K562 (cell line): ENCODE data around the gene PARD3. TPM values are rescaled to one million over a fixed set of nuclear protein-coding genes. Genes with fewer than 3 reads are reported as not detected.

Experiments used
- ATAC-seq: fragments of 200-7000 bp; cut with Tn5 transposase; 3 replicates; pipeline ENCODE4 v1.9.1; 2020; ENCODE audit warnings: moderate library complexity
- BruUV-seq: library from RNA; stranded (reverse); fragments of 400-500 nt; replicated peaks from 2 replicates; lab custom pipeline; 2021; lab: Mats Ljungman, UMichigan
- CTCF ChIA-PET: fragments of 300-600 bp; formaldehyde crosslinking; extraction: SDS; loops from one replicate; lab custom pipeline; 2021; ENCODE audit warnings: low intra/inter-chr PET ratio; lab: Yijun Ruan, JAX
- POLR2A ChIA-PET: fragments of 300-600, 350-650 bp; sonication (Branson Sonifier 250); formaldehyde crosslinking; extraction: SDS; loops from one replicate; lab custom pipeline; 2021; ENCODE audit warnings: antibody characterized with exemption, inconsistent platforms; lab: Yijun Ruan, JAX
- DNase-seq, 4 experiments: peaks; one replicate each; pipeline versions ENCODE4 v3.0.0 to v3.0.0-alpha.2; 2011 to 2018; ENCODE audit warnings: low spot score in 3 of 4, mixed read lengths in 3 of 4; ENCODE audit errors: extremely low read depth in 1 of 4
- FAIRE-seq: peaks from 2 replicates; lab custom pipeline; 2011; peaks lifted over from hg19 to GRCh38; lab: Jason Lieb, UNC
- H2AFZ ChIP-seq: 2 replicates; pipeline ENCODE4 v1.6.0; 2011; ENCODE audit warnings: low read depth, low read length, control low read depth, inconsistent platforms
- H3K27ac ChIP-seq: fragments of 200-600 bp; 3 replicates; pipeline ENCODE4 v1.8.0; 2011; ENCODE audit warnings: low read depth, mild to moderate bottlenecking, control low read depth, inconsistent platforms, low read length, moderate library complexity, mixed read lengths; ENCODE audit errors: extremely low read depth
- H3K27me3 ChIP-seq, 2 experiments: fragments of 300-600 bp in 1 of 2; 2 replicates in 1 of 2; 3 replicates in 1 of 2; pipeline versions ENCODE4 v1.6.0 to v1.8.0; 2011; ENCODE audit warnings: inconsistent platforms in 2 of 2, low read length in 2 of 2, mild to moderate bottlenecking in 1 of 2, mixed read lengths in 1 of 2, moderate library complexity in 1 of 2; ENCODE audit not compliant: control insufficient read depth in 2 of 2, insufficient read depth in 2 of 2
- H3K36me3 ChIP-seq: fragments of 300-600 bp; 3 replicates; pipeline ENCODE4 v1.8.0; 2011; ENCODE audit warnings: mild to moderate bottlenecking, low read length, inconsistent platforms; ENCODE audit not compliant: control insufficient read depth, insufficient read depth
- H3K4me1 ChIP-seq, 2 experiments: fragments of 200-600 bp in 1 of 2; replicated peaks in 1 of 2; 2 replicates in 1 of 2; 3 replicates in 1 of 2; pipeline versions ENCODE4 v1.5.1 to v1.8.0; 2011; ENCODE audit warnings: inconsistent platforms in 2 of 2, low read length in 2 of 2, mild to moderate bottlenecking in 1 of 2, mixed read lengths in 1 of 2, moderate library complexity in 1 of 2; ENCODE audit not compliant: control insufficient read depth in 2 of 2, insufficient read depth in 2 of 2
- H3K4me2 ChIP-seq: 2 replicates; pipeline ENCODE4 v1.6.1; 2011; ENCODE audit warnings: low read length, control low read depth, inconsistent platforms, mixed read lengths; ENCODE audit not compliant: insufficient read depth
- H3K4me3 ChIP-seq: fragments of 200-600 bp; sonication (generic), shearing (Covaris generic); 2 replicates; pipeline ENCODE4 v1.5.1; 2016; ENCODE audit warnings: control low read depth, inconsistent platforms
- H3K79me2 ChIP-seq: fragments of 200-600 bp; 3 replicates; pipeline ENCODE4 v1.8.0; 2011; ENCODE audit warnings: low read length, inconsistent platforms; ENCODE audit not compliant: control insufficient read depth, insufficient read depth
- H3K9ac ChIP-seq, 2 experiments: 2 replicates each; pipeline versions ENCODE4 v1.6.0 to v1.6.1; 2011; ENCODE audit warnings: low read depth in 2 of 2, low read length in 2 of 2, control low read depth in 1 of 2, inconsistent platforms in 1 of 2, mild to moderate bottlenecking in 1 of 2, mixed read lengths in 1 of 2; ENCODE audit not compliant: insufficient read depth in 1 of 2
- H3K9me1 ChIP-seq: one replicate; pipeline ENCODE4 v1.6.0; 2011; ENCODE audit warnings: inconsistent platforms, mild to moderate bottlenecking, low read length, moderate library complexity; ENCODE audit not compliant: control insufficient read depth, insufficient read depth
- H3K9me3 ChIP-seq: replicated peaks from 2 replicates; pipeline ENCODE4 v1.5.1; 2011; ENCODE audit warnings: low read depth, low read length, inconsistent platforms; ENCODE audit not compliant: control insufficient read depth, insufficient read depth
- H4K20me1 ChIP-seq: replicated peaks from 2 replicates; pipeline ENCODE4 v1.6.1; 2011; ENCODE audit warnings: low read length, inconsistent platforms, mixed read lengths; ENCODE audit not compliant: control insufficient read depth, insufficient read depth
- CBX2 ChIP-seq: fragments of 200-600 bp; sonication (generic); IDR thresholded peaks from one replicate; pipeline ENCODE4 v1.6.1; 2012; ENCODE audit warnings: mild to moderate bottlenecking, low read length, inconsistent platforms; ENCODE audit not compliant: insufficient read depth, poor library complexity, severe bottlenecking
- CEBPB ChIP-seq: fragments of 450-650 bp; IDR thresholded peaks from 2 replicates; pipeline ENCODE4 v1.6.1; 2016; ENCODE audit warnings: missing genetic modification characterization, missing compliant biosample characterization
- PTTG1 ChIP-seq: fragments of 450-650 bp; IDR thresholded peaks from 2 replicates; pipeline ENCODE4 v1.6.1; 2016; ENCODE audit warnings: low read depth, mild to moderate bottlenecking, missing genetic modification characterization, missing compliant biosample characterization
- RBM15 ChIP-seq: fragments of 200-400 bp; formaldehyde crosslinking; IDR thresholded peaks from 2 replicates; pipeline ENCODE4 v1.6.1; 2018; ENCODE audit warnings: mild to moderate bottlenecking, low read length, moderate library complexity; ENCODE audit not compliant: insufficient read depth
- SMARCE1 ChIP-seq: fragments of 450-650 bp; IDR thresholded peaks from 2 replicates; pipeline ENCODE4 v1.7.1; 2016; ENCODE audit warnings: mild to moderate bottlenecking
- XRCC3 ChIP-seq: fragments of 450-650 bp; IDR thresholded peaks from 2 replicates; pipeline ENCODE4 v1.6.1; 2017; ENCODE audit warnings: mild to moderate bottlenecking, moderate library complexity
- ZNF217 ChIP-seq: sonication (generic); formaldehyde crosslinking; IDR thresholded peaks from 2 replicates; pipeline ENCODE4 v1.8.0; 2022; ENCODE audit warnings: mild to moderate bottlenecking, missing genetic modification reagents
- ZNF444 ChIP-seq: fragments of 250-450 bp; sonication (Bioruptor Pico); IDR thresholded peaks from 2 replicates; pipeline ENCODE4 v1.4.0; 2020; ENCODE audit warnings: mild to moderate bottlenecking, moderate library complexity
- ZNF561 ChIP-seq: fragments of 450-650 bp; formaldehyde crosslinking; conservative IDR thresholded peaks from 2 replicates; pipeline ENCODE4 v1.4.0; 2020; ENCODE audit warnings: mild to moderate bottlenecking, moderate library complexity
- ZNF75A ChIP-seq: fragments of 450-650 bp; formaldehyde crosslinking; IDR thresholded peaks from 2 replicates; pipeline ENCODE4 v1.4.0; 2020; ENCODE audit warnings: mild to moderate bottlenecking
- WGBS: fragments of 100-300 bp; shearing (Covaris generic); methylation state at CpG from one replicate; pipeline ENCODE4 v1.1.6; 2016; ENCODE audit warnings: low coverage, mixed read lengths; ENCODE audit not compliant: insufficient coverage; ENCODE audit errors: missing lambda C conversion rate; 5-methylcytosine and 5-hydroxymethylcytosine counted together
- in situ Hi-C: fragments of 300-500 bp; cut with MboI; formaldehyde crosslinking; loops from 4 replicates; pipeline ENCODE4 v1.15.0; 2018; ENCODE audit warnings: inconsistent platforms, mixed read lengths
- intact Hi-C: fragments of 100-400 bp; cut with micrococcal nuclease; formaldehyde crosslinking; loops from 2 replicates; pipeline ENCODE4 v1.14.2; 2022
- polyA plus RNA-seq, 8 experiments: library from polyadenylated mRNA; depleted of rRNA in 4 of 8; stranded (reverse) in 5 of 8; unstranded in 3 of 8; fragments of >200 nt; fragmentation: Nextera tagmentation in 2 of 8; fragmentation: Illumina TruSeq in 1 of 8; extraction: Ambion mirVana in 2 of 8; extraction: Trizol in 1 of 8; gene quantifications; 2 replicates each; pipeline versions ENCODE4 v1.2.1 to v1.2.3, GENCODE V29; 2011 to 2014; ENCODE audit warnings: inconsistent platforms in 1 of 8, missing spikeins in 1 of 8
- total RNA-seq, 7 experiments: library from RNA; depleted of rRNA in 6 of 7; stranded (reverse); fragments of >200 nt in 6 of 7; fragmentation: Illumina TruSeq in 2 of 7; extraction: Trizol in 2 of 7; gene quantifications; 2 replicates each; pipeline versions ENCODE4 v1.2.1 to v1.2.3, GENCODE V29; 2011 to 2021; ENCODE audit warnings: low replicate concordance in 1 of 7
- TF ChIP-seq, protein P1 (sequence below): fragments of 450-650 bp; IDR thresholded peaks from 2 replicates; pipeline ENCODE4 v1.6.1; 2017; ENCODE audit warnings: antibody characterized with exemption, mild to moderate bottlenecking
- TF ChIP-seq, protein P2 (sequence below): fragments of 150-350 bp; IDR thresholded peaks from 2 replicates; pipeline ENCODE4 v1.6.1; 2014; ENCODE audit warnings: low read depth, mild to moderate bottlenecking, low read length, borderline replicate concordance
- TF ChIP-seq, protein P3 (sequence below), 2 experiments: IDR thresholded peaks; 2 replicates each; pipeline ENCODE4 v1.6.1; 2011; ENCODE audit warnings: borderline replicate concordance in 1 of 2, control low read depth in 1 of 2, low read depth in 1 of 2, low read length in 1 of 2, mild to moderate bottlenecking in 1 of 2, mixed read lengths in 1 of 2, moderate library complexity in 1 of 2; ENCODE audit not compliant: insufficient read depth in 1 of 2, insufficient read length in 1 of 2, poor library complexity in 1 of 2, severe bottlenecking in 1 of 2; ENCODE audit errors: extremely low read depth in 1 of 2

The PARD3 gene
- total and polyA plus RNA-seq, 9 of the 15 experiments (the other 6 are each of a cell fraction or from before 2014, with no cell fraction given): 2.7 to 11.7 (median 7.7) TPM

DNA sequence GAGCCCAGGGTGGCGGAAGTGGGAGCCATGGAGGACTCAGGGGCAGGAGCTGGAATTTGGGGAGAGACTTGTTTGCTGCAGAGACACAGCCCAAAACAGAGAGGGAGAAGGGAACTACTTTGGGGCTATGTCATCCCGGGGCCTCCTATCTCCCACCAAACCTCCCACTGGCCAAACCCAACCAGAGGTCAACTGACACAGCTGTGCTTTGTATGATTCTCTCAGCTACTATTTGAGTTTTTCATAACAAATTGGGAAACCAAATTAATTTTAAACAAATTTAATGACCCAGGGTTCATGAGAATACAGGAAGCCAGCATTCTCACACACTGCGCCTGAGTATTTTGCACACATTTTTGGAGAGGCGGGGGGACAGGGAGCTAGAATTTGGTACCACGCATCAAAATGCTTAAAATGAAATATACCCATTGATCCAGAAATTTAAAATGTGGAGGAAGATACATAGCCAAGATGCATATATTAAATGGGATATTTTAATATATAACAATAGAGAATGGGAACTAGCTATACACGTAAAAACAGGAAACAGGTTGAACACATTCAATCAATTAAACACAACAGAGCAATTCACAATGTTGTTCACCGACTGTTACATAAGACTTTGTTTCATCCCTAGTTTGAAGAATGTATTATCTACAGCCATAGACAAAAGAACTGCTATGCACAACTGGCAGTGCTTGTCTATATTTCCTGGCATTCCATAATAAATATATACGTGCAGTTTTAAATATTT is 105.3 kb downstream of the PARD3 start:
- ChIA-PET POLR2A (no interaction called here), CTCF (no interaction called here)
- DNase-seq (no peak), ATAC-seq (no peak), FAIRE-seq (no peak)
- H3K9me1 ChIP-seq: no peaks in the 10 kb centered on the region
- no peak overlapping the region for H3K9ac ChIP-seq
- H3K79me2 ChIP-seq: no peaks in the 10 kb centered on the region
- no peak overlapping the region for H3K4me3 ChIP-seq
- H2AFZ ChIP-seq: no peak overlapping the region
- H3K27me3 ChIP-seq: no peaks in the 10 kb centered on the region
- H3K27ac ChIP-seq: no peak overlapping the region
- in situ Hi-C loops: no loop called here
- H3K9me3 ChIP-seq: no peaks in the 10 kb centered on the region
- no TSS peak for BruUV-seq
- H4K20me1 ChIP-seq: no peaks in the 10 kb centered on the region; the same call in none of the 2 replicates
- no peak overlapping the region for H3K4me2 ChIP-seq
- peaks cover 0 to 7% of the 10 kb centered on the region in 2 experiments; a peak in 2 of 5 replicates for H3K4me1 ChIP-seq
- no peaks in the 10 kb centered on the region for H3K36me3 ChIP-seq
- intact Hi-C loops: no loop called here
- 50% methylated on average over 8 of the region's 8 CpGs for WGBS
- TF ChIP-seq PTTG1: no peak
- no peak for TF ChIP-seq XRCC3
- TF ChIP-seq ZNF75A: no peak
- no peak for TF ChIP-seq SMARCE1
- TF ChIP-seq, protein P1, sequence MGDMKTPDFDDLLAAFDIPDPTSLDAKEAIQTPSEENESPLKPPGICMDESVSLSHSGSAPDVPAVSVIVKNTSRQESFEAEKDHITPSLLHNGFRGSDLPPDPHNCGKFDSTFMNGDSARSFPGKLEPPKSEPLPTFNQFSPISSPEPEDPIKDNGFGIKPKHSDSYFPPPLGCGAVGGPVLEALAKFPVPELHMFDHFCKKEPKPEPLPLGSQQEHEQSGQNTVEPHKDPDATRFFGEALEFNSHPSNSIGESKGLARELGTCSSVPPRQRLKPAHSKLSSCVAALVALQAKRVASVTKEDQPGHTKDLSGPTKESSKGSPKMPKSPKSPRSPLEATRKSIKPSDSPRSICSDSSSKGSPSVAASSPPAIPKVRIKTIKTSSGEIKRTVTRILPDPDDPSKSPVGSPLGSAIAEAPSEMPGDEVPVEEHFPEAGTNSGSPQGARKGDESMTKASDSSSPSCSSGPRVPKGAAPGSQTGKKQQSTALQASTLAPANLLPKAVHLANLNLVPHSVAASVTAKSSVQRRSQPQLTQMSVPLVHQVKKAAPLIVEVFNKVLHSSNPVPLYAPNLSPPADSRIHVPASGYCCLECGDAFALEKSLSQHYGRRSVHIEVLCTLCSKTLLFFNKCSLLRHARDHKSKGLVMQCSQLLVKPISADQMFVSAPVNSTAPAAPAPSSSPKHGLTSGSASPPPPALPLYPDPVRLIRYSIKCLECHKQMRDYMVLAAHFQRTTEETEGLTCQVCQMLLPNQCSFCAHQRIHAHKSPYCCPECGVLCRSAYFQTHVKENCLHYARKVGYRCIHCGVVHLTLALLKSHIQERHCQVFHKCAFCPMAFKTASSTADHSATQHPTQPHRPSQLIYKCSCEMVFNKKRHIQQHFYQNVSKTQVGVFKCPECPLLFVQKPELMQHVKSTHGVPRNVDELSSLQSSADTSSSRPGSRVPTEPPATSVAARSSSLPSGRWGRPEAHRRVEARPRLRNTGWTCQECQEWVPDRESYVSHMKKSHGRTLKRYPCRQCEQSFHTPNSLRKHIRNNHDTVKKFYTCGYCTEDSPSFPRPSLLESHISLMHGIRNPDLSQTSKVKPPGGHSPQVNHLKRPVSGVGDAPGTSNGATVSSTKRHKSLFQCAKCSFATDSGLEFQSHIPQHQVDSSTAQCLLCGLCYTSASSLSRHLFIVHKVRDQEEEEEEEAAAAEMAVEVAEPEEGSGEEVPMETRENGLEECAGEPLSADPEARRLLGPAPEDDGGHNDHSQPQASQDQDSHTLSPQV: no peak
- TF ChIP-seq RBM15: no peak
- TF ChIP-seq CBX2: no peak
- TF ChIP-seq ZNF444: no peak
- TF ChIP-seq ZNF561 (CRISPR knock-in tag): no peak
- TF ChIP-seq, protein P2, sequence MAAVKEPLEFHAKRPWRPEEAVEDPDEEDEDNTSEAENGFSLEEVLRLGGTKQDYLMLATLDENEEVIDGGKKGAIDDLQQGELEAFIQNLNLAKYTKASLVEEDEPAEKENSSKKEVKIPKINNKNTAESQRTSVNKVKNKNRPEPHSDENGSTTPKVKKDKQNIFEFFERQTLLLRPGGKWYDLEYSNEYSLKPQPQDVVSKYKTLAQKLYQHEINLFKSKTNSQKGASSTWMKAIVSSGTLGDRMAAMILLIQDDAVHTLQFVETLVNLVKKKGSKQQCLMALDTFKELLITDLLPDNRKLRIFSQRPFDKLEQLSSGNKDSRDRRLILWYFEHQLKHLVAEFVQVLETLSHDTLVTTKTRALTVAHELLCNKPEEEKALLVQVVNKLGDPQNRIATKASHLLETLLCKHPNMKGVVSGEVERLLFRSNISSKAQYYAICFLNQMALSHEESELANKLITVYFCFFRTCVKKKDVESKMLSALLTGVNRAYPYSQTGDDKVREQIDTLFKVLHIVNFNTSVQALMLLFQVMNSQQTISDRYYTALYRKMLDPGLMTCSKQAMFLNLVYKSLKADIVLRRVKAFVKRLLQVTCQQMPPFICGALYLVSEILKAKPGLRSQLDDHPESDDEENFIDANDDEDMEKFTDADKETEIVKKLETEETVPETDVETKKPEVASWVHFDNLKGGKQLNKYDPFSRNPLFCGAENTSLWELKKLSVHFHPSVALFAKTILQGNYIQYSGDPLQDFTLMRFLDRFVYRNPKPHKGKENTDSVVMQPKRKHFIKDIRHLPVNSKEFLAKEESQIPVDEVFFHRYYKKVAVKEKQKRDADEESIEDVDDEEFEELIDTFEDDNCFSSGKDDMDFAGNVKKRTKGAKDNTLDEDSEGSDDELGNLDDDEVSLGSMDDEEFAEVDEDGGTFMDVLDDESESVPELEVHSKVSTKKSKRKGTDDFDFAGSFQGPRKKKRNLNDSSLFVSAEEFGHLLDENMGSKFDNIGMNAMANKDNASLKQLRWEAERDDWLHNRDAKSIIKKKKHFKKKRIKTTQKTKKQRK: no peak
- TF ChIP-seq, protein P3, sequence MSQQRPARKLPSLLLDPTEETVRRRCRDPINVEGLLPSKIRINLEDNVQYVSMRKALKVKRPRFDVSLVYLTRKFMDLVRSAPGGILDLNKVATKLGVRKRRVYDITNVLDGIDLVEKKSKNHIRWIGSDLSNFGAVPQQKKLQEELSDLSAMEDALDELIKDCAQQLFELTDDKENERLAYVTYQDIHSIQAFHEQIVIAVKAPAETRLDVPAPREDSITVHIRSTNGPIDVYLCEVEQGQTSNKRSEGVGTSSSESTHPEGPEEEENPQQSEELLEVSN (IDR thresholded peaks at IDR 0.05; ENCODE audit: borderline replicate concordance in 1 of 2, extremely low read depth in 1 of 2, insufficient read depth in 1 of 2, insufficient read length in 1 of 2, low read depth in 1 of 2, low read length in 1 of 2, poor library complexity in 1 of 2, severe bottlenecking in 1 of 2): no peak
- no peak for TF ChIP-seq CEBPB (tag)
- no peak for TF ChIP-seq ZNF217
